DND-41 (cell line): ENCODE data around the gene NCF2.

Experiments
- CTCF ChIP-seq: IDR thresholded peaks from 2 replicates; pipeline ENCODE4 v1.5.1; 2012; ENCODE audit warnings: borderline replicate concordance, low read length, moderate library complexity, mild to moderate bottlenecking; ENCODE audit not compliant: poor library complexity, severe bottlenecking; ENCODE audit errors: extremely low read depth
- EZH2 ChIP-seq: IDR thresholded peaks from 3 replicates; pipeline ENCODE4 v1.6.1; 2012; ENCODE audit warnings: borderline replicate concordance, low read depth, mild to moderate bottlenecking, moderate library complexity, low read length, inconsistent platforms; ENCODE audit not compliant: severe bottlenecking

- TF ChIP-seq CTCF (no peak), EZH2 (no peak)
Measured at GRCh38 chr1:183635606-183636333, 45.5 kb upstream of the NCF2 start, which contains the start of gene ARPC5.
